ENCODE data around the gene CASKIN1.
"Not testable (repeated sequence)": the region's sequence is repeated elsewhere in the genome, so short reads cannot be mapped to it uniquely, and the experiment has no call there.

Gene CASKIN1

DNA sequence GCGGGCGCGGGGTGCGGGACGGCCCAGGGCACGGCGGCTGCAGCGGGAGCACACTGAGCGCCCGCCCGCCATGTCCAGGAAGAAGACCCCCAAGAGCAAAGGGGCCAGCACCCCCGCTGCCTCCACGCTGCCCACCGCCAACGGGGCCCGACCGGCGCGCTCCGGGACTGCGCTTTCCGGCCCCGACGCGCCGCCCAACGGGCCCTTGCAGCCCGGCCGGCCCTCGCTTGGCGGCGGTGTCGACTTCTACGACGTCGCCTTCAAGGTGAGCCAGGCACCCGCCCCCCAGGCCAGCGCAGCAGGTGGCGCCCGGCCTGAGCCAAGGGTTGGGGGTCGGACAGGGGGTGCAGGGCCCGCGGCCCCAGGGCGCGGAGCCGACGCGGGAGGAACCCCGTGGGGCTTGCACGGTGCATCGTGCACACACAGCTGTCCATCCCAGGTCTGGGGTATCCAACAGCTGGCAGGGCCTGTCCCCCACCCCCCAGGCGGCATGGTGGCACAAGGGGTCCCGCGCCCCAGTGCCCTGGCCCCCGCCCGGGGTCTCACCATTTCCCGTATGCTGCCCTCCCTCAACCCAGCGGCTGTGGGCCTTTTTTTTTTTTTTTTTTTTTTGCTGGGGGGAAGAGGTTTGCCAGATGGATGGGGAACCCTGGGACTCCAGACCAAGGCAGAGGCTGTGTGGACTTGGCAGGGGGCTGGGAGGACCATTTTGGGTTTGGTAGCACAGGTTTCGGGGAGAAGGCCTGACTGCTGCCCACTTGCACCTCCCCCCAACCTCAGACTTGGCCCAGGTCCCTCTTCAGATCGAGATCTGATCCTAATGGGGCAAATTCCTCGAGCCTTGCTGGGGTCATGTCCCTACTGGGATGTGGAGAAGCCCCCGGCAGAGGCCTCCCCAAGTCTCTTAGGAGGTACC, 47.4 kb downstream of the CASKIN1 start:
- H3K4me3 ChIP-seq (ENCODE audit: low read length): peak overlapping the region; percentile 47; the same call in 1 of the 2 replicates
- H3K9me3 ChIP-seq (ENCODE audit: control insufficient read depth, insufficient read depth, low read length): no peaks in the 10 kb centered on the region
- peaks cover 17% of the 10 kb centered on the region for H3K4me1 ChIP-seq (ENCODE audit: control insufficient read depth, insufficient read depth, low read length)
- DNase-seq (ENCODE audit: low read depth, low spot score): no peak
- no CpG with 5 or more reads among the region's 62 CpGs for WGBS (ENCODE audit: insufficient coverage, insufficient read length)
- no peaks in the 10 kb centered on the region for H3K27me3 ChIP-seq (ENCODE audit: control insufficient read depth, insufficient read depth, low read length)
- H3K36me3 ChIP-seq (ENCODE audit: control insufficient read depth, insufficient read depth, low read length): peaks cover 20% of the 10 kb centered on the region
- no peak overlapping the region for H3K27ac ChIP-seq (ENCODE audit: low read length)

DNA sequence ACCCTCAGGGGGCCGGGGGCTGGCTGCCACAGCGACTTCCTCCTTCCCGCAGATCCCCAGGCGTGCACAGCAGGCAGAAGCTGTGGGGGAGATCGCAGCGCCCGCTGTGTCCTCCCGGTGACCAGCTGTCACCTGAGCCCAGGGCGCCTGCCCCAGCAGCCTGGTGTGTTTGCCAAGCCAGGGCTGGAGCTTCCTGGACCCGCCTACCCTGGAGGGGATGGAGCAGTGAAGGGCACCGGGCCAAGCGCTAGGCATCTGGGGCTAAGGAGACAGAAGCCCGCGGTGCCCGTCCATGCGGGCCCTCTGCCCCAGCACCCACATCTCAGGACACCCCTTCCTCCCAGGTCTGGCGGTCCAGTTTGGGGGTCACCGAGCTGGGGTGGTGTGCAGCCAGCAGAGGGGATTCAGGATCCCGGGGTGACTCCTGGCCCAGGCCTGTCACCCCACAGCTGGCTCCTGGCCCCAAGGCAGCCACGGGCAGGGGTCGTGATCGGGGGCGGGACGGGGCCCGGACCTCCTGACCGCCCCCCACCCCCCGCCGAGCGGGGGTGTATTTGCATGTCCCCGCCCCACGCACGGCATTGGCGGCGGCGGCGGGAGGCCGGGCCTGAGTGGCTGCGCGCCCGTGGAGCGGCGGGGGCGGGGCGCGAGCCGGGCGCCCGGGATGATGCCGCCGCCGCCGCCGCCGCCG, 48.3 kb downstream of the CASKIN1 start, which contains the start of gene RAB26:
TSS of gene RAB26 (plus strand) at position 645 of the 691 bp plus-strand sequence. CDS start 159 bp downstream, outside the sequence.
- no CpG with 5 or more reads among the region's 55 CpGs for WGBS (ENCODE audit: insufficient coverage, insufficient read length)
- H3K4me3 ChIP-seq (ENCODE audit: low read length): peak within 1 kb of the TSS; percentile 47; the same call in 1 of the 2 replicates
- no peaks in the 10 kb centered on the region for H3K9me3 ChIP-seq (ENCODE audit: control insufficient read depth, insufficient read depth, low read length)
- no peaks in the 10 kb centered on the region for H3K27me3 ChIP-seq (ENCODE audit: control insufficient read depth, insufficient read depth, low read length)
- DNase-seq (ENCODE audit: low read depth, low spot score): no peak
- no peak within 1 kb of the TSS for H3K27ac ChIP-seq (ENCODE audit: low read length)
- H3K4me1 ChIP-seq (ENCODE audit: control insufficient read depth, insufficient read depth, low read length): peaks cover 17% of the 10 kb centered on the region
- peaks cover 11% of the 10 kb centered on the region for H3K36me3 ChIP-seq (ENCODE audit: control insufficient read depth, insufficient read depth, low read length)

DNA sequence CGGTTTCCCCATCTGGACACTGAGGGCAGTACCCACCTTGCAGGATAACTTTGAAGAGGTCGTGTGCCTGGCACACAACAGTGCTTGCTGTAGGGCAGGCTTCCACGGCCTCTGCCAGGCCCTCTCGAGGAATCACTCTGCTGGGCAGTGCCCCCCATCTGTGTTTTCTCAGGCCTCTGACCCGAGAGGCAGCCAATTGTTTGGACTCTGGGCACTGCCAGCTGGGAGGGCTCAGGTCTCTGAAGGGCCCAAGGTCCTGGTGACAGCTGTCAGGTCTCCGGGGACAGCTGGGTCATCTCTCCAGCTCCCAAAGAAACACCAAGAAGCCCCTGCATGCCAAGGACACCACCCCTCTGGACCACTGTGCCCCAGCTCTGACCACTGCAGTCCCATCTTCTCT, 49.0 kb downstream of the CASKIN1 start:
- no peak overlapping the region for H3K27ac ChIP-seq (ENCODE audit: low read length)
- H3K4me1 ChIP-seq (ENCODE audit: control insufficient read depth, insufficient read depth, low read length): peaks cover 13% of the 10 kb centered on the region

DNA sequence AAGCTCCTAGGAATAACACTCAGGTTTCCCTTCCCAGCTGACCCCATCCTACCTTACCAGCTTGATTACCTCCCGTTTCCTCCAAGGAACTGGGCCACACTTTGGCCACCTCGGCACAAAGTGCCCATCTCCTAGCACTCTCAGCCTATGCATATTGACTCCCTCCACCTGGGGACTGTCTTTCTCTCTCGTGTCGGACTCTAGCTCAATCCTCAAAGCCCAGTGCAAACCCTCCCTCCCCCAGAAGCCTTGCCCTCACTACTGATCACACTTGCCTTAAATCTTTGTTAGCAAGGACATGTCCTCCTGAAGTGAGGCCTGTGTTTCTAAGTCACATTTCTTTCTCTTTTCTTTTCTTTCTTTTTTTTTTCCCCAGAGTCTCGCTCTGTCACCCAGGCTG, 50.6 kb downstream of the CASKIN1 start:
- Histone ChIP-seq H3K4me1 (ENCODE audit: control insufficient read depth, insufficient read depth, low read length) (peaks cover 7% of the 10 kb centered on the region), H3K4me3 (ENCODE audit: low read length) (no peak overlapping the region), H3K36me3 (ENCODE audit: control insufficient read depth, insufficient read depth, low read length) (no peaks in the 10 kb centered on the region), H3K27me3 (ENCODE audit: control insufficient read depth, insufficient read depth, low read length) (no peaks in the 10 kb centered on the region), H3K27ac (ENCODE audit: low read length) (no peak overlapping the region), H3K9me3 (ENCODE audit: control insufficient read depth, insufficient read depth, low read length) (no peaks in the 10 kb centered on the region)
- WGBS (ENCODE audit: insufficient coverage, insufficient read length): no CpG with 5 or more reads among the region's 5 CpGs
- no peak for DNase-seq (ENCODE audit: low read depth, low spot score)

More for the DNA sequence above, 49.0 kb downstream of the CASKIN1 start:
- Histone ChIP-seq H3K9me3 (ENCODE audit: control insufficient read depth, insufficient read depth, low read length) (no peaks in the 10 kb centered on the region), H3K36me3 (ENCODE audit: control insufficient read depth, insufficient read depth, low read length) (peaks cover 5% of the 10 kb centered on the region), H3K27me3 (ENCODE audit: control insufficient read depth, insufficient read depth, low read length) (no peaks in the 10 kb centered on the region), H3K4me3 (ENCODE audit: low read length) (no peak overlapping the region)
- no peak for DNase-seq (ENCODE audit: low read depth, low spot score)
- WGBS (ENCODE audit: insufficient coverage, insufficient read length): no CpG with 5 or more reads among the region's 6 CpGs

DNA sequence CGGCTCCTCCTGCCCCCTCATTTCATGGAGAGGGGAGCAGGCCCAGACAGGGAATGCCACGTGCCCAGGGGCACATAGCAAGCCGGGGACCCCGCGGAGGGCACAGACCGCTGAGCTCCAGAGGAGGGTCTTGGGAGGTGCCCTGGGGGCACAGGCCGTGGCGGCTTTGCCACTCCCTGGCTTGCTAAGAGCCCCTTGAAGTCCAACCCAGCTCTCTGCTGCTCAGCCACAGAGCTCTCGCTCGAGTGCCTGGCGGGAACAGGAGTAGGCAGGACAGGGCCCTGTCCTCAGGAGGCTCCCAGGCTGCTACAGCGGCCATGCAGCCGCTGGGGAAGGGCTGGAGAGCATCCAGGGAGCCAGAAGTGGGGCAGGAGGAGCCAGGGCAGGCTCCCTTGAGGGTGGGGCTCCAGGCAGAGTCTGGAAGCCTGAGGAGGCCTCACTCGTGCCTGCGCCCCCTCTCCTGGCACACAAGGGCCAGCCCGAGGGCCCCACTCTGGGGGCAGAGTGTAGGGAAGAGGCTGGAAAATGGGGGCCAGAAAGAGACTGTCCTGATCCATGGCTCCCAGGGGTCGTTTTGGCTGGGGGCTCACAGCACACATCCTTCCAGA, 52.4 kb downstream of the CASKIN1 start:
- Histone ChIP-seq H3K36me3 (ENCODE audit: control insufficient read depth, insufficient read depth, low read length) (no peaks in the 10 kb centered on the region), H3K9me3 (ENCODE audit: control insufficient read depth, insufficient read depth, low read length) (no peaks in the 10 kb centered on the region), H3K4me3 (ENCODE audit: low read length) (no peak overlapping the region), H3K27me3 (ENCODE audit: control insufficient read depth, insufficient read depth, low read length) (no peaks in the 10 kb centered on the region), H3K4me1 (ENCODE audit: control insufficient read depth, insufficient read depth, low read length) (no peaks in the 10 kb centered on the region; the same call in 1 of the 2 replicates), H3K27ac (ENCODE audit: low read length) (no peak overlapping the region)
- DNase-seq (ENCODE audit: low read depth, low spot score): no peak
- no CpG with 5 or more reads among the region's 17 CpGs for WGBS (ENCODE audit: insufficient coverage, insufficient read length)

DNA sequence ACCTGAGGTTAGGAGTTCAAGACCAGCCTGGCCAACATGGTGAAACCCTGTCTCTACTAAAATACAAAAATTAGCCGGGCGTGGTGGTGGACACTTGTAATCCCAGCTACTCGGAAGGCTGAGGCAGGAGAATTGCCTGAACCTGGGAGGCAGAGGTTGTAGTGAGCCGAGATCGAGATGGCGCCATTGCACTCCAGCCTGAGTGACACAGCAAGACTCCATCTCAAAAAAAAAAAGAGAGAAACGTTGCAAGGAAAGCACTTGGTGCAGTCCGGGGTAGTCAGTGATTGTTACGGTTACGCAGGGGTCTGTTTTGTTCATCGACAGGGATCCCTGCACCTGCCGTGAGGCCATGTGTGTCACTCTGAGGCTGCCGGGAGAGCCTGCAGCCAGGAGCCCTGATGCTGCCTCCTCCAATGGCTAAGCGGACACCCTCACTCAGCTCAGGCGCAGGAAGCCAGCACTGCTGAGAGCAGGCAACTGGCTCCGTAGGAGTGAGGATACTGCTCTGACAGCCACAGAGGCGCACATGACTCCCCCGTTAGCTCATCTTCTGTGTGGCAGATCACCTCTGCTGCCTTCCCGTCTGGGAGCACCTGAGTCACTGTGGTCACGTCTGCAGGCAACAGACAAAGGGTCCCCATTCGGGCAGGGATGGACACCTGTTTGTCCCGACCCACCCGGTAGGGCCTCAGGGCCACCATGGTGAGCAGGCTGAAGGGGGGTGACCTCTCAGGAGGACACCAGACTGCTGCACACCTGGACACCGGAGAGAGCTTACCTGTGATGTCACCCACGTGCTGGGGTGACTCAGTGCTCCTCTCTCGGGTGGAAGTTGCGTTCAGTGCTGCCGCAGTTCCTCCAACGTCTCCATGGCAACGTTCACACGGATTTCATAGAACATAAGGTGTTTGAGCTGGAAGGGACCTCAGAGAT, 53.2 kb downstream of the CASKIN1 start:
- Histone ChIP-seq H3K9me3 (ENCODE audit: control insufficient read depth, insufficient read depth, low read length) (no peaks in the 10 kb centered on the region), H3K27ac (ENCODE audit: low read length) (no peak overlapping the region), H3K27me3 (ENCODE audit: control insufficient read depth, insufficient read depth, low read length) (no peaks in the 10 kb centered on the region), H3K36me3 (ENCODE audit: control insufficient read depth, insufficient read depth, low read length) (no peaks in the 10 kb centered on the region), H3K4me1 (ENCODE audit: control insufficient read depth, insufficient read depth, low read length) (no peaks in the 10 kb centered on the region; the same call in 1 of the 2 replicates), H3K4me3 (ENCODE audit: low read length) (no peak overlapping the region)
- WGBS (ENCODE audit: insufficient coverage, insufficient read length): no CpG with 5 or more reads among the region's 31 CpGs
- DNase-seq (ENCODE audit: low read depth, low spot score): no peak

DNA sequence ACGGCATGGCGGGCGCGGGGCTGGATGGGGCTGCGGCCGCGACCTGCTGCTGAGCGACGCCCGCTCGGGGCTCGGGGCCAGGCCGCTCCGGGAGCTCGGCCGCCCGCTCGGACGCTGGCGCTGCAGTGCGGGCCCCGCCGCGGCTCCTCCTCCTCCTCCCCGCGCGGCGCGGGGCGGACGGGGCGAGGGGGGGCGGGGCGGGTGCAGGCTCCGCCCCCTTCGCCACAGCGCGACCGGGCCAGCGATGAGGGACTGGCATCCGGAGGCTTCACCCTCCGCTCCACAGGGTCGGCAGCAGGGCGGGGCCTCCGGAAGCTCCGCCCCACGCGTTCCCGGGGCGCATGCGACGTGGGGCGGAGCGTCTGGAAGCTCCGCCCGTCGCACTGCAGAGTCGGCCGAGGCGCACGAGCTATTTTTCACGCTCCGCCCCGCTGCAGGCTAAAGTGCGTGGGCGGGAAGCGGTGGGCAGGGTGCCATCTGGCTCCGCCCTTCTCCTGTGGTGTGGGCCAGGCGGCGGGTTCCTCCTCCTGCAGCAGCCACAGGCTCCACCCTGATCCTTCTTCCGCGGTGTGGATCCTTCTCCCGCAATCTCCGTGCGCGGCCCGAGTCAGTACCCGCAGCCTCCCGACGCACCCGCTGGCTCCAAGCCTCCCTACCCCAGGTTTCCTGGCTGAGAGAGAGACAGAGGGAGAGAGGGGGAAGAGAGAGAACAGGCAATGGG, 60.5 kb downstream of the CASKIN1 start, which contains the start of gene PKD1:
TSS of gene PKD1 (minus strand) at position 129 of the 721 bp plus-strand sequence. CDS start 209 bp downstream, outside the sequence.
- no CpG with 5 or more reads among the region's 81 CpGs for WGBS (ENCODE audit: insufficient coverage, insufficient read length)
- H3K27me3 ChIP-seq (ENCODE audit: control insufficient read depth, insufficient read depth, low read length); DNase-seq (ENCODE audit: low read depth, low spot score); H3K27ac ChIP-seq (ENCODE audit: low read length); H3K4me1 ChIP-seq (ENCODE audit: control insufficient read depth, insufficient read depth, low read length); H3K9me3 ChIP-seq (ENCODE audit: control insufficient read depth, insufficient read depth, low read length); H3K36me3 ChIP-seq (ENCODE audit: control insufficient read depth, insufficient read depth, low read length): not testable (repeated sequence)
- H3K4me3 ChIP-seq (ENCODE audit: low read length): peak within 1 kb of the TSS; percentile 57; the same call in 1 of the 2 replicates

DNA sequence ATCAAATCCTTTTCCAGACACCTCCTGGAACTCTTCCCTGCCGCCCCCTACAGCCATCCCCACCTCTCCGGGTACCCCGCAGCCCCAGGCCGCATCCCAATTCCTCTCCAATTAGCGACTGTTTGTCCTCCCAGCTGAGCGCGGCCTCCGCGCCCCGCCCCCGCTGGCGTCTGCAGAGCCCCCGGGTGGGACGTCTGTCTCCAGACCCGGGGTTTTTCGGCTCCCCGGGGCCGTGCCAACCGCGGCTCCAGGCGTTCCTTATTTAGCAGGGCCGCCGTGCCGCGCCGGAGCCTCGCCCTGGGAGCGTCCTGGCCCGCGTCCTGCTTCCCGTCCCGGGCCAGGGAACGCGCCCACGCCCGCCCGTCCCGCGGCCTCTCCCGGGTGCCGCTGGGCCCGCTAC, 61.3 kb downstream of the CASKIN1 start:
- H3K36me3 ChIP-seq (ENCODE audit: control insufficient read depth, insufficient read depth, low read length); H3K27ac ChIP-seq (ENCODE audit: low read length); H3K4me1 ChIP-seq (ENCODE audit: control insufficient read depth, insufficient read depth, low read length); DNase-seq (ENCODE audit: low read depth, low spot score); H3K27me3 ChIP-seq (ENCODE audit: control insufficient read depth, insufficient read depth, low read length); H3K9me3 ChIP-seq (ENCODE audit: control insufficient read depth, insufficient read depth, low read length): not testable (repeated sequence)
- no CpG with 5 or more reads among the region's 42 CpGs for WGBS (ENCODE audit: insufficient coverage, insufficient read length)
- peak overlapping the region; percentile 57; the same call in 1 of the 2 replicates for H3K4me3 ChIP-seq (ENCODE audit: low read length)

DNA sequence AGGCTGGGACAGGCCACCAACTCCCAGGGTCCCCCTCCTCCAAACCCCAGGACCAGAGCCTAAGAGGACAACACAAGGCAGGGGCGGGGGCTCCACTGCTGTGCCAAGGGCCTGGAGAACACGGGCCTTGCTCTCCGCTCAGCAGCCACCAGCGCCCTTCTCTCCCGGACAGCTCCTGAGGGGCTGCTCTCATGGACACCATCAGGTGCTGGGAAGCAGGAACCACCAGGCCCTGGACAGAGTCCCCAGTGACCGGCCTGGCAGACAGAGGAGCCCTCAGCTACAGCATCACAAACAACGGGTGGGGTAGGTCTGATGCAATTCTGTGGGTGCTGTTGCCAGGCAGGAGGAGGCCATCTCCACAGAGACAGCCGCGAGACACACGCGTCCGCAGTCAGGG, 62.6 kb downstream of the CASKIN1 start:
- H3K36me3 ChIP-seq (ENCODE audit: control insufficient read depth, insufficient read depth, low read length); H3K9me3 ChIP-seq (ENCODE audit: control insufficient read depth, insufficient read depth, low read length); H3K27ac ChIP-seq (ENCODE audit: low read length); H3K4me1 ChIP-seq (ENCODE audit: control insufficient read depth, insufficient read depth, low read length); H3K4me3 ChIP-seq (ENCODE audit: low read length); DNase-seq (ENCODE audit: low read depth, low spot score); H3K27me3 ChIP-seq (ENCODE audit: control insufficient read depth, insufficient read depth, low read length): not testable (repeated sequence)
- no CpG with 5 or more reads among the region's 12 CpGs for WGBS (ENCODE audit: insufficient coverage, insufficient read length)
